22Rv1 (cell line): ENCODE data around the gene ZNF827.

ENCODE experiments used
- CTCF ChIP-seq: fragments of 450-650 bp; IDR thresholded peaks from 2 replicates; pipeline ENCODE4 v1.5.1; 2017; ENCODE audit warnings: mild to moderate bottlenecking
- ZFX ChIP-seq: fragments of 450-650 bp; IDR thresholded peaks from 2 replicates; pipeline ENCODE4 v1.6.1; 2017; ENCODE audit warnings: antibody characterized with exemption, borderline replicate concordance

- TF ChIP-seq CTCF: no peak
- TF ChIP-seq ZFX: no peak
Observed at GRCh38 chr4:145921231-145921630, 17.4 kb downstream of the ZNF827 start.
